Pancreas (tissue), 10 donors: ENCODE results near the gene BMPR1B. TPM values are rescaled to one million over a fixed set of nuclear protein-coding genes. Genes with fewer than 3 reads are reported as not detected.

Experiments used
- ATAC-seq, 4 donors: fragments of 200-7000 bp; cut with Tn5 transposase; one replicate each; pipeline versions ENCODE4 v1.8.0 to v1.9.1; 2020; ENCODE audit warnings: mild to moderate bottlenecking in 4 of 4, moderate library complexity in 4 of 4
- DNase-seq, 6 donors: peaks; one replicate each; pipeline ENCODE4 v3.0.0-alpha.2; 2020
- FAIRE-seq: peaks from 2 replicates; lab custom pipeline; 2012; peaks lifted over from hg19 to GRCh38; lab: Jason Lieb, UNC
- H3K27ac ChIP-seq, 4 donors: fragments of 200-600 bp; sonication (generic); 1 replicate in 3 of 4; 2 replicates in 1 of 4; pipeline versions ENCODE4 v1.5.0 to v1.8.0; 2020
- H3K27me3 ChIP-seq, 4 donors: fragments of 200-600 bp; one replicate each; pipeline ENCODE4 v1.8.0; 2021
- H3K36me3 ChIP-seq, 3 donors: fragments of 200-600 bp; sonication (generic) in 1 of 3; one replicate each; pipeline versions ENCODE4 v1.5.0 to v1.8.0; 2020 to 2021
- H3K4me1 ChIP-seq, 3 donors: fragments of 200-600 bp; one replicate each; pipeline ENCODE4 v1.8.0; 2021
- H3K4me3 ChIP-seq, 4 donors: fragments of 200-600 bp; sonication (generic) in 2 of 4; one replicate each; pipeline versions ENCODE4 v1.5.0 to v1.8.0; 2020 to 2021
- H3K9me3 ChIP-seq, 4 donors: fragments of 200-600 bp; one replicate each; pipeline ENCODE4 v1.8.0; 2021
- CTCF ChIP-seq, 4 donors: fragments of 200-600 bp; sonication (generic) in 3 of 4; IDR thresholded peaks; one replicate each; pipeline versions ENCODE4 v1.5.0 to v1.8.0; 2021; ENCODE audit warnings: antibody characterized with exemption in 4 of 4
- WGBS, 2 donors: extraction: QIAGEN DNeasy Blood & Tissue Kit; methylation state at CpG; one replicate each; pipeline ENCODE4 v1.1.7; 2013; 5-methylcytosine and 5-hydroxymethylcytosine counted together
- intact Hi-C, 3 donors: fragments of 100-400 bp; cut with DNase I; formaldehyde crosslinking; loops; one replicate each; pipeline versions ENCODE4 v1.11.1 to v1.14.2; 2022
- polyA plus RNA-seq, 2 donors: library from polyadenylated mRNA; stranded (reverse); fragments of 200-250 nt; gene quantifications; one replicate each; pipeline ENCODE4 v1.2.3, GENCODE V29; 2013
- total RNA-seq, 6 donors: library from RNA; stranded (reverse); fragmentation: NEBNext Ultra II Directional in 4 of 6; extraction: Animal tissue kit (Norgen Biotek cat#: 25700) in 4 of 6; gene quantifications; one replicate each; pipeline versions ENCODE4 v1.2.1 to v1.2.4, GENCODE V29; 2021 to 2023
- donor health status: healthy with polysubstance abuse.
- donor health status: DM: no; HTN: no; CAD: no; lungs with moderate emphysema.
- donor health status: DM: no; HTN: no; CAD: no.
- donor health status: control.
- donor health status: control.
- donor health status: Bipolar disorder and iron deficiency.
- donor health status: DM: yes; HTN: yes; CAD: no.
- donor health status: DM: no; HTN: no; CAD: no.
- donor health status: DM: no; HTN: no; CAD: no.
- donor health status: DM: yes; HTN: yes; CAD: no.

BMPR1B gene
- total and polyA plus RNA-seq, 8 donors = 0.46 to 3.7 (median 1.6) TPM

GRCh38 chr4:94726524-94727123 is 31.1 kb upstream of the BMPR1B start:
- no peak for FAIRE-seq
- DNase-seq = no peak
- no peak for TF ChIP-seq CTCF (IDR thresholded peaks at IDR 0.05)
- Histone ChIP-seq H3K36me3 (no peaks in the 10 kb centered on the region), H3K4me1 (peaks cover 3 to 17% (median 7%) of the 10 kb centered on the region in 3 donors), H3K27ac (no peak overlapping the region), H3K27me3 (no peaks in the 10 kb centered on the region), H3K4me3 (no peak overlapping the region), H3K9me3 (no peaks in the 10 kb centered on the region)
- ATAC-seq = no peak
- WGBS, 2 donors = 51 to 53% methylated on average over 1 of the region's 1 CpG
- intact Hi-C loops = no loop called here

- TF ChIP-seq CTCF (IDR thresholded peaks at IDR 0.05) = no peak
- intact Hi-C loops = no loop called here
- ATAC-seq (no peak), DNase-seq (no peak), FAIRE-seq (no peak)
- Histone ChIP-seq H3K4me3 (no peak overlapping the region), H3K27ac (no peak overlapping the region), H3K4me1 (peaks cover 3 to 7% (median 6%) of the 10 kb centered on the region in 3 donors), H3K27me3 (no peaks in the 10 kb centered on the region), H3K9me3 (no peaks in the 10 kb centered on the region), H3K36me3 (no peaks in the 10 kb centered on the region)
- WGBS, 2 donors = 83 to 90% methylated on average over 7 of the region's 7 CpGs
Observed at GRCh38 chr4:94728056-94728766, 29.5 kb upstream of the BMPR1B start.

GRCh38 chr4:94732358-94732698 is 25.4 kb upstream of the BMPR1B start:
- Histone ChIP-seq H3K27me3 (no peaks in the 10 kb centered on the region), H3K4me1 (no peaks in the 10 kb centered on the region), H3K4me3 (no peak overlapping the region), H3K9me3 (no peaks in the 10 kb centered on the region), H3K27ac (no peak overlapping the region), H3K36me3 (no peaks in the 10 kb centered on the region)
- intact Hi-C loops = no loop called here
- DNase-seq (no peak), FAIRE-seq (no peak), ATAC-seq (no peak)
- no peak for TF ChIP-seq CTCF (IDR thresholded peaks at IDR 0.05)

GRCh38 chr4:94739741-94740140 is 18.0 kb upstream of the BMPR1B start:
- FAIRE-seq (no peak), DNase-seq (no peak), ATAC-seq (no peak)
- no peak overlapping the region for H3K27ac ChIP-seq
- no peaks in the 10 kb centered on the region for H3K9me3 ChIP-seq
- no peak overlapping the region for H3K4me3 ChIP-seq
- H3K36me3 ChIP-seq = no peaks in the 10 kb centered on the region
- WGBS, 2 donors = 73 to 86% methylated on average over 6 of the region's 6 CpGs
- no peaks in the 10 kb centered on the region for H3K4me1 ChIP-seq
- no peaks in the 10 kb centered on the region for H3K27me3 ChIP-seq
- no peak for TF ChIP-seq CTCF (IDR thresholded peaks at IDR 0.05)
- intact Hi-C loops = no loop called here

- Histone ChIP-seq H3K9me3 (no peaks in the 10 kb centered on the region), H3K4me1 (no peaks in the 10 kb centered on the region), H3K27ac (no peak overlapping the region), H3K4me3 (no peak overlapping the region), H3K27me3 (no peaks in the 10 kb centered on the region), H3K36me3 (no peaks in the 10 kb centered on the region)
- TF ChIP-seq CTCF (IDR thresholded peaks at IDR 0.05) = no peak
- intact Hi-C loops = no loop called here
- FAIRE-seq (no peak), DNase-seq (no peak), ATAC-seq (no peak)
- 71 to 92% methylated on average over 1 of the region's 1 CpG for WGBS, 2 donors
Observed at GRCh38 chr4:94741304-94741703, 16.5 kb upstream of the BMPR1B start.
